OCI-LY3 (cell line): ENCODE measurements around the gene USP34.

ENCODE experiments used
- H2AFZ ChIP-seq: fragments of 200-600, 300-600 bp; shearing (Covaris generic); 2 replicates; pipeline ENCODE4 v1.6.0; 2014; ENCODE audit warnings: antibody characterized with exemption, low read depth, low read length
- H3K27ac ChIP-seq: fragments of 200-600, 300-600 bp; sonication (generic); 2 replicates; pipeline ENCODE4 v1.5.1; 2014; ENCODE audit warnings: mild to moderate bottlenecking, low read length, moderate library complexity, mixed read lengths
- H3K27me3 ChIP-seq: fragments of 200-600, 300-600 bp; sonication (generic); 2 replicates; pipeline ENCODE4 v1.6.1; 2014; ENCODE audit warnings: low read depth, low read length, mixed read lengths
- H3K36me3 ChIP-seq: fragments of 200-600, 300-600 bp; sonication (generic); replicated peaks from 2 replicates; pipeline ENCODE3; 2014; ENCODE audit warnings: low read depth, low read length, mixed read lengths
- H3K4me1 ChIP-seq: fragments of 300-600, 200-600 bp; sonication (generic); 2 replicates; pipeline ENCODE4 v1.6.1; 2014; ENCODE audit warnings: low read length, mixed read lengths
- H3K4me2 ChIP-seq: fragments of 200-600, 300-600 bp; sonication (generic); 2 replicates; pipeline ENCODE4 v1.6.1; 2014; ENCODE audit warnings: low read length, mixed read lengths
- H3K4me3 ChIP-seq: fragments of 300-600, 200-600 bp; sonication (generic); 2 replicates; pipeline ENCODE4 v1.5.1; 2014; ENCODE audit warnings: antibody characterized with exemption, mild to moderate bottlenecking, low read length, moderate library complexity
- H3K79me2 ChIP-seq: fragments of 300-600, 200-600 bp; shearing (Covaris generic); 2 replicates; pipeline ENCODE4 v1.6.1; 2014; ENCODE audit warnings: mild to moderate bottlenecking, low read length, mixed read lengths
- H3K9ac ChIP-seq: fragments of 300-600, 200-600 bp; shearing (Covaris generic); 2 replicates; pipeline ENCODE4 v1.6.0; 2014; ENCODE audit warnings: mild to moderate bottlenecking, low read length, moderate library complexity
- H3K9me3 ChIP-seq: fragments of 200-600, 300-600 bp; shearing (Covaris generic); 2 replicates; pipeline ENCODE4 v1.6.1; 2014; ENCODE audit warnings: low read length, mixed read lengths; ENCODE audit not compliant: insufficient read depth
- H4K20me1 ChIP-seq: fragments of 200-600, 300-600 bp; sonication (generic); 2 replicates; pipeline ENCODE4 v1.6.1; 2016; ENCODE audit warnings: low read length, mixed read lengths; ENCODE audit not compliant: insufficient read depth
- CTCF ChIP-seq: fragments of 200-600, 300-600 bp; sonication (generic); IDR thresholded peaks from 2 replicates; pipeline ENCODE4 v1.5.1; 2014; ENCODE audit warnings: antibody characterized with exemption, low read length, low read depth
- EZH2phosphoT487 ChIP-seq: fragments of 200-600 bp; shearing (Covaris generic); IDR thresholded peaks from 2 replicates; pipeline ENCODE4 v1.6.1; 2018; ENCODE audit warnings: antibody characterized with exemption, mixed run types, low read depth

Gene USP34

GRCh38 chr2:61350777-61351176, 120.1 kb downstream of the USP34 start:
- Histone ChIP-seq H3K9me3 (no peaks in the 10 kb centered on the region), H3K79me2 (peaks cover 13% of the 10 kb centered on the region), H3K4me1 (no peaks in the 10 kb centered on the region), H2AFZ (no peak overlapping the region), H3K4me2 (no peak overlapping the region), H3K4me3 (no peak overlapping the region), H3K27me3 (no peaks in the 10 kb centered on the region), H3K9ac (no peak overlapping the region), H4K20me1 (no peaks in the 10 kb centered on the region; the same call in 1 of the 2 replicates), H3K36me3 (peaks cover 38% of the 10 kb centered on the region), H3K27ac (no peak overlapping the region)
- TF ChIP-seq EZH2phosphoT487: no peak
- TF ChIP-seq CTCF: no peak

DNA sequence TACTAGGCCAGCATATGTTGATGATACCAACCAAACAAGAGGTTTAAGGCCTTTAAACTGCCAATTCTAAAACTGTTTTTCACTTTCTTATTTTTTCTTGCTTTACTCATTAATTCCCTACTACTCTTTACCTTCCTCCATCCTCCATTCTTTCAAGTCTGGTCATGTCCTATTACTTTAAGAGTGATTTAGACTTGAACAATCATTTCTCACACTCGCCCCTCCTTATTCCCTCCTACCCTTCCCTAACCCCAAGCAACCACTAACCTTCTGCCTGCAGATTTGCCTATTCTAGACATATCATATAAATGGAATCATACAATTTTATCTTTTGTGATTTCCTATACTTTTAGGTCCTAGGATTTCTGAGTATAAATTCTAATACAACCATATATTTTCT, 127.7 kb downstream of the USP34 start:
- H3K79me2 ChIP-seq: peaks cover 4% of the 10 kb centered on the region; the same call in 1 of the 2 replicates
- H3K27me3 ChIP-seq: no peaks in the 10 kb centered on the region
- H3K4me3 ChIP-seq: no peak overlapping the region
- no peak overlapping the region for H3K4me2 ChIP-seq
- H2AFZ ChIP-seq: no peak overlapping the region
- H3K27ac ChIP-seq: no peak overlapping the region
- TF ChIP-seq EZH2phosphoT487 (no peak), CTCF (no peak)
- H4K20me1 ChIP-seq: no peaks in the 10 kb centered on the region
- no peak overlapping the region for H3K9ac ChIP-seq
- peaks cover 23% of the 10 kb centered on the region for H3K36me3 ChIP-seq
- no peaks in the 10 kb centered on the region for H3K4me1 ChIP-seq
- H3K9me3 ChIP-seq: no peaks in the 10 kb centered on the region

DNA sequence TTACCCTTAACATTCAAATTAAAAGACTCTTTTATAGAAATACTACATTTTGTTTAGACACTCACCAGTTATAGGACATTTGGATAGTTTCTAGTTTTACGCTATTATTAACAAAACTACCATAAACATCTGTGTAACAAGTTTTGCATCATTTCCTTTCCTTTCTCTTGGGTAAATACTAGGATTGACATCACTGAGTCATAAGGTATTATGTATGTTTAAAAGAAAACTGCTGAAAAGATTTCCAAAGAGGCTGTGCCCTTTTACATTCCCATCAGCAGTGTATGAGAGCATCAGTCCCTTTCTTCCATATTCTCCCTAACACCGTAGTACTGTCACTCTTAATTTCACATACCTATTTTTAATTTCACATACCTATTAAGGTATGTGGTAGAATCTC, 130.6 kb downstream of the USP34 start:
- no peak overlapping the region for H3K27ac ChIP-seq
- no peak overlapping the region for H3K9ac ChIP-seq
- H4K20me1 ChIP-seq: no peaks in the 10 kb centered on the region
- H3K79me2 ChIP-seq: no peaks in the 10 kb centered on the region
- H3K4me1 ChIP-seq: no peaks in the 10 kb centered on the region
- no peak overlapping the region for H3K4me3 ChIP-seq
- TF ChIP-seq CTCF (no peak), EZH2phosphoT487 (no peak)
- no peaks in the 10 kb centered on the region for H3K9me3 ChIP-seq
- H2AFZ ChIP-seq: no peak overlapping the region
- peaks cover 19% of the 10 kb centered on the region for H3K36me3 ChIP-seq
- no peak overlapping the region for H3K4me2 ChIP-seq
- H3K27me3 ChIP-seq: no peaks in the 10 kb centered on the region

DNA sequence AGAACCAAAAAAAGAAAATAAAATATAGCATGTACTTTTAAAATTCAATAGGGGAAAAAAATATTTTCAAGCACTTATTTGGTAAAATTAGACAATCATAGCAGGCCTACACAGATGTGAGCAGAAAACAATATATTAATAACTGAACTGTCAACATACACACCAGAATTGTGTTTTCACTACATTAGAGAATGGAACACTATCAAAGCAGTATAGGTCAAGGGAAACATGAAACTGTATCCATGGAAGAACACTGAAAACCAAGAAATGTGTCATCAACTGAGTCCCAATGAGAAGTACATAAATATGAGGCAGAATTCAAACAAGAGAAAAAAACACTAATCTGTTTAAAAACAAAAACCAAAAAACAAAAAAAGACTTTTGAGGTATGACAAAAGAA, 132.4 kb downstream of the USP34 start:
- H3K9ac ChIP-seq: no peak overlapping the region
- H3K36me3 ChIP-seq: peaks cover 12% of the 10 kb centered on the region

More for the DNA sequence above, 132.4 kb downstream of the USP34 start:
- TF ChIP-seq CTCF (no peak), EZH2phosphoT487 (no peak)
- no peaks in the 10 kb centered on the region for H3K4me1 ChIP-seq
- no peak overlapping the region for H2AFZ ChIP-seq
- H3K79me2 ChIP-seq: no peaks in the 10 kb centered on the region
- H3K27me3 ChIP-seq: no peaks in the 10 kb centered on the region
- no peak overlapping the region for H3K4me2 ChIP-seq
- no peak overlapping the region for H3K27ac ChIP-seq
- H3K4me3 ChIP-seq: no peak overlapping the region
- H3K9me3 ChIP-seq: no peaks in the 10 kb centered on the region
- H4K20me1 ChIP-seq: no peaks in the 10 kb centered on the region
